Transverse colon (tissue), 4 donors: ENCODE data around the gene OSGIN1.

Experiments
- CTCF ChIP-seq, 5 experiments: fragments of 200-600 bp in 3 of 5; fragments of 450-650 bp in 2 of 5; sonication (generic) in 3 of 5; IDR thresholded peaks; 1 replicate in 2 of 5; 2 replicates in 3 of 5; pipeline ENCODE4 v1.5.1; 2016 to 2017; ENCODE audit warnings: antibody characterized with exemption in 5 of 5, inconsistent platforms in 3 of 5, mild to moderate bottlenecking in 2 of 5, moderate library complexity in 1 of 5
- EP300 ChIP-seq: sonication (generic); formaldehyde crosslinking; IDR thresholded peaks from one replicate; pipeline ENCODE4 v1.6.1; 2017; ENCODE audit warnings: antibody characterized with exemption, low read depth
- POLR2A ChIP-seq: fragments of 450-650 bp; IDR thresholded peaks from one replicate; pipeline ENCODE4 v1.6.1; 2016; ENCODE audit warnings: antibody characterized with exemption, mild to moderate bottlenecking, moderate library complexity
- POLR2AphosphoS5 ChIP-seq, 3 donors: sonication (generic); formaldehyde crosslinking; IDR thresholded peaks; one replicate each; pipeline ENCODE4 v1.6.1; 2016; ENCODE audit warnings: antibody characterized with exemption in 3 of 3

- TF ChIP-seq CTCF (IDR thresholded peaks at IDR 0.05) (no peak), POLR2A (no peak), POLR2AphosphoS5 (IDR thresholded peaks at IDR 0.05) (no peak), EP300 (no peak)
These were observed 24.5 kb upstream of the OSGIN1 start for GRCh38 chr16:83928341-83929055.
